ENCODE measurements around the gene BFSP2. TPM values are rescaled to one million over a fixed set of nuclear protein-coding genes. Genes with fewer than 3 reads are reported as not detected.

The BFSP2 gene
- total and polyA plus RNA-seq, 2 of the 4 experiments (the other 2 are of a cell fraction): not detected

GRCh38 chr3:133371676-133372075, 28.2 kb upstream of the BFSP2 start:
- Histone ChIP-seq H3K56ac (ENCODE audit: extremely low read depth, insufficient read depth, low read length) (no peak overlapping the region), H2BK120ac (ENCODE audit: low read depth, low read length) (no peak overlapping the region), H2BK5ac (ENCODE audit: low read depth, low read length, poor library complexity, severe bottlenecking) (no peak overlapping the region), H4K91ac (ENCODE audit: insufficient read depth, low read depth, low read length) (no peak overlapping the region), H3K9me3 (ENCODE audit: control insufficient read depth, insufficient read depth, low read length) (no peaks in the 10 kb centered on the region), H3K4me2 (ENCODE audit: low read depth, low read length) (no peak overlapping the region), H4K8ac (ENCODE audit: low read depth in 2 of 2, low read length in 2 of 2) (no peak overlapping the region), H2BK20ac (ENCODE audit: low read depth, low read length) (no peak overlapping the region), H4K20me1 (ENCODE audit: insufficient read depth, low read length) (no peaks in the 10 kb centered on the region), H3K36me3 (ENCODE audit: control insufficient read depth, insufficient read depth, low read length) (no peaks in the 10 kb centered on the region), H3K9me1 (ENCODE audit: insufficient read depth, low read length) (no peaks in the 10 kb centered on the region), H3K9ac (ENCODE audit: low read depth, low read length) (no peak overlapping the region), H3K23ac (ENCODE audit: low read depth, low read length) (no peak overlapping the region), H3K4me3 (ENCODE audit: insufficient read depth, low read depth, low read length) (no peak overlapping the region), H3K79me1 (ENCODE audit: low read depth in 1 of 2, low read length in 2 of 2) (peaks cover 0 to 3% of the 10 kb centered on the region in 2 experiments; a peak in 1 of 4 replicates), H2AK5ac (ENCODE audit: low read depth, low read length) (no peak overlapping the region), H2AK9ac (replicated peaks; ENCODE audit: low read depth, low read length, poor library complexity) (no peak overlapping the region), H2AFZ (replicated peaks; ENCODE audit: low read length, poor library complexity) (no peak overlapping the region), H3K14ac (replicated peaks; ENCODE audit: low read depth, low read length) (no peak overlapping the region), H3K27ac (ENCODE audit: insufficient read depth, low read length) (no peak overlapping the region), H3K4me1 (ENCODE audit: control insufficient read depth, insufficient read depth, low read length) (no peaks in the 10 kb centered on the region), H3K18ac (ENCODE audit: low read depth, low read length) (no peak overlapping the region), H4K5ac (ENCODE audit: low read depth, low read length) (no peak overlapping the region), H3K27me3 (ENCODE audit: control insufficient read depth, insufficient read depth, low read length) (no peaks in the 10 kb centered on the region; the same call in 1 of the 2 replicates), H3K4ac (ENCODE audit: low read depth, low read length) (no peak overlapping the region), H2BK15ac (ENCODE audit: low read depth, low read length) (no peak overlapping the region)
- in situ Hi-C loops (cut with MboI; ENCODE audit: low sequenced_read_pairs): no loop called here
- dilution Hi-C loops (cut with HindIII; ENCODE audit: low sequenced_read_pairs, unreplicated experiment): no loop called here
- ChIA-PET CTCF (interaction anchor here (0.7 to 1.4 kb wide), 2 partner anchors 331 to 1417 kb away, joined by 3 to 4 read pairs; no protein-coding TSS in a partner anchor), POLR2A (ENCODE audit: unreplicated experiment) (no interaction called here)
- intact Hi-C loops (cut with micrococcal nuclease): no loop called here
- TF ChIP-seq POLR2A (IDR thresholded peaks at IDR 0.05; ENCODE audit: low read depth, low read length) (no peak), USF2 (IDR thresholded peaks at IDR 0.05; ENCODE audit: low read depth, low read length) (no peak), RFX5 (IDR thresholded peaks at IDR 0.05; ENCODE audit: low read depth, low read length) (no peak), RCOR1 (IDR thresholded peaks at IDR 0.05; ENCODE audit: insufficient replicate concordance, low read length) (no peak), CTCF (conservative IDR thresholded peaks at IDR 0.05; ENCODE audit: low read depth, low read length) (no peak), BHLHE40 (IDR thresholded peaks at IDR 0.05; ENCODE audit: low read depth, low read length) (no peak), FOS (IDR thresholded peaks at IDR 0.05; ENCODE audit: low read depth, low read length) (no peak), MAZ (IDR thresholded peaks at IDR 0.05; ENCODE audit: borderline replicate concordance, low read depth, low read length) (no peak), RAD21 (IDR thresholded peaks at IDR 0.05; ENCODE audit: low read length) (no peak)
- no peak for ATAC-seq (ENCODE audit: low read depth)
- DNase-seq: no peak
- 100% methylated on average over 1 of the region's 1 CpG; no CpG with 5 or more reads in 1 of the 2 experiments for WGBS, 2 experiments (ENCODE audit: extremely low coverage in 2 of 2, insufficient read length in 1 of 2)
- no TSS peak for BruUV-seq (replicated peaks)
